HG02571 (cell line): Measurements from ENCODE around the gene ANKRD11.
"Not testable (repeated sequence)": the region's sequence is repeated elsewhere in the genome, so short reads cannot be mapped to it uniquely, and the experiment has no call there.

Source experiments
- ATAC-seq: cut with Tn5 transposase; IDR thresholded peaks from one replicate; pipeline ENCODE4 v1.9.1; 2021; ENCODE audit warnings: mild to moderate bottlenecking, moderate library complexity; ENCODE audit not compliant: unreplicated experiment

ANKRD11 gene

GRCh38 chr16:89482150-89482816 lies 8.1 kb downstream of the ANKRD11 start:
- no peak for ATAC-seq

GRCh38 chr16:89481356-89481955 lies 8.9 kb downstream of the ANKRD11 start:
- no peak for ATAC-seq

GRCh38 chr16:89478576-89479221 lies 11.7 kb downstream of the ANKRD11 start:
- ATAC-seq: no peak

GRCh38 chr16:89476811-89477261 lies 13.5 kb downstream of the ANKRD11 start:
- ATAC-seq: no peak

- no peak for ATAC-seq
These were observed 14.0 kb downstream of the ANKRD11 start for GRCh38 chr16:89476379-89476778.

GRCh38 chr16:89475144-89475543 lies 15.2 kb downstream of the ANKRD11 start:
- ATAC-seq: no peak

- no peak for ATAC-seq
These were observed 16.5 kb downstream of the ANKRD11 start for GRCh38 chr16:89473791-89474414.

GRCh38 chr16:89473136-89473712 lies 17.1 kb downstream of the ANKRD11 start:
- ATAC-seq: no peak

- no peak for ATAC-seq
These were observed 17.7 kb downstream of the ANKRD11 start for GRCh38 chr16:89472711-89473075.

- ATAC-seq: no peak
These were observed 23.0 kb downstream of the ANKRD11 start for GRCh38 chr16:89467382-89467781.

- ATAC-seq: no peak
These were observed 23.4 kb downstream of the ANKRD11 start for GRCh38 chr16:89466920-89467319.

- not testable (repeated sequence) for ATAC-seq
These were observed 27.0 kb downstream of the ANKRD11 start for GRCh38 chr16:89463312-89463711.

- ATAC-seq: not testable (repeated sequence)
These were observed 27.7 kb downstream of the ANKRD11 start for GRCh38 chr16:89462639-89463038.

GRCh38 chr16:89461890-89462289 lies 28.5 kb downstream of the ANKRD11 start:
- not testable (repeated sequence) for ATAC-seq

- no peak for ATAC-seq
These were observed 29.8 kb downstream of the ANKRD11 start for GRCh38 chr16:89460556-89460955.

- no peak for ATAC-seq
These were observed 31.4 kb downstream of the ANKRD11 start for GRCh38 chr16:89458967-89459366.

- no peak for ATAC-seq
These were observed 31.8 kb downstream of the ANKRD11 start for GRCh38 chr16:89458551-89458950.

GRCh38 chr16:89456419-89456959 lies 33.9 kb downstream of the ANKRD11 start:
- no peak for ATAC-seq

- no peak for ATAC-seq
These were observed 34.7 kb downstream of the ANKRD11 start for GRCh38 chr16:89455692-89456091.

GRCh38 chr16:89455178-89455577 lies 35.2 kb downstream of the ANKRD11 start:
- no peak for ATAC-seq
